ENCODE measurements around the gene TEPSIN. TPM values are rescaled to one million over a fixed set of nuclear protein-coding genes. Genes with fewer than 3 reads are reported as not detected.

Gene TEPSIN
- polyA plus RNA-seq, 1 donor (not counting 4 experiments of a cell fraction or from before 2014, with no cell fraction given) = 7.1 TPM

DNA sequence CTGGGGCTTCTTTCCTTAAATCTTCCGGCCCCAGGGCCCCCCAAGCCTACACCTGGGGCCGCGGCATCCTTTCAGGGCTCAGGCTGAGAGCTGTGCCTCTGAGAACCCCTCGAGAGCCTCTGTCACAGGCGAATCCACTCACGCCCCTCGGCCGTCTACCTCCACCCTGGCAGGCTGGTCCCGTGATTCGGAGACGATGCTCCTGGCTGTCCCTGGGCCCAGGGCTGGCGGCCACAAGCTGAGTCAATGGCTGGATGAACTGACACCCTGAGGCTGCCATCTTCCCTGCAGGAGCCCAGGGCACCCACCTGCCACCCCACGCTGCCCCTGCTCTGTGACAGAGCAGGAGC lies 4.4 kb downstream of the TEPSIN start:
- Histone ChIP-seq H3K36me3 (ENCODE audit: control insufficient read depth in 2 of 2, extremely low read depth in 1 of 2, insufficient read depth in 2 of 2, low read length in 2 of 2) (peaks cover 5 to 24% of the 10 kb centered on the region in 2 experiments), H3K4me3 (ENCODE audit: control insufficient read depth in 2 of 3, extremely low read depth in 1 of 3, insufficient read depth in 2 of 3, low read depth in 1 of 3, low read length in 3 of 3) (no peak overlapping the region), H3K4me1 (ENCODE audit: control insufficient read depth, extremely low read depth, insufficient read depth, low read length) (peaks cover 7% of the 10 kb centered on the region), H3K9ac (ENCODE audit: control insufficient read depth, extremely low read depth, insufficient read depth, low read length) (no peak overlapping the region), H3K27ac (ENCODE audit: control insufficient read depth, insufficient read depth, low read length) (no peak overlapping the region), H3K9me1 (ENCODE audit: control insufficient read depth, extremely low read depth, insufficient read depth, low read length) (no peaks in the 10 kb centered on the region), H3K27me3 (ENCODE audit: control insufficient read depth, extremely low read depth, insufficient read depth, low read length) (no peaks in the 10 kb centered on the region), H3K9me3 (ENCODE audit: control insufficient read depth, low read depth, low read length) (no peaks in the 10 kb centered on the region), H4K20me1 (ENCODE audit: control insufficient read depth, extremely low read depth, insufficient read depth, low read length) (no peaks in the 10 kb centered on the region), H2AFZ (ENCODE audit: control insufficient read depth, low read length) (no peak overlapping the region), H3K79me2 (ENCODE audit: control insufficient read depth, insufficient read depth, low read length) (peaks cover 16% of the 10 kb centered on the region), H3K4me2 (ENCODE audit: control insufficient read depth, extremely low read depth, insufficient read depth, low read depth, low read length) (no peak overlapping the region)
- TF ChIP-seq, protein P1, sequence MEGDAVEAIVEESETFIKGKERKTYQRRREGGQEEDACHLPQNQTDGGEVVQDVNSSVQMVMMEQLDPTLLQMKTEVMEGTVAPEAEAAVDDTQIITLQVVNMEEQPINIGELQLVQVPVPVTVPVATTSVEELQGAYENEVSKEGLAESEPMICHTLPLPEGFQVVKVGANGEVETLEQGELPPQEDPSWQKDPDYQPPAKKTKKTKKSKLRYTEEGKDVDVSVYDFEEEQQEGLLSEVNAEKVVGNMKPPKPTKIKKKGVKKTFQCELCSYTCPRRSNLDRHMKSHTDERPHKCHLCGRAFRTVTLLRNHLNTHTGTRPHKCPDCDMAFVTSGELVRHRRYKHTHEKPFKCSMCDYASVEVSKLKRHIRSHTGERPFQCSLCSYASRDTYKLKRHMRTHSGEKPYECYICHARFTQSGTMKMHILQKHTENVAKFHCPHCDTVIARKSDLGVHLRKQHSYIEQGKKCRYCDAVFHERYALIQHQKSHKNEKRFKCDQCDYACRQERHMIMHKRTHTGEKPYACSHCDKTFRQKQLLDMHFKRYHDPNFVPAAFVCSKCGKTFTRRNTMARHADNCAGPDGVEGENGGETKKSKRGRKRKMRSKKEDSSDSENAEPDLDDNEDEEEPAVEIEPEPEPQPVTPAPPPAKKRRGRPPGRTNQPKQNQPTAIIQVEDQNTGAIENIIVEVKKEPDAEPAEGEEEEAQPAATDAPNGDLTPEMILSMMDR (optimal IDR thresholded peaks at IDR 0.05 in 1 of 3, IDR thresholded peaks at IDR 0.05 in 1 of 3, conservative IDR thresholded peaks at IDR 0.05 in 1 of 3; ENCODE audit: extremely low read depth in 1 of 3, insufficient read depth in 2 of 3, low read length in 3 of 3) = no peak
- no peak for TF ChIP-seq EZH2 (IDR thresholded peaks at IDR 0.05; ENCODE audit: low read length)
- FAIRE-seq = no peak
- dilution Hi-C loops (cut with MboI; ENCODE audit: extremely low pct_ligation_motif_present, low sequenced_read_pairs) = no loop called here
- no peak for DNase-seq (ENCODE audit: low read depth, low spot score)

DNA sequence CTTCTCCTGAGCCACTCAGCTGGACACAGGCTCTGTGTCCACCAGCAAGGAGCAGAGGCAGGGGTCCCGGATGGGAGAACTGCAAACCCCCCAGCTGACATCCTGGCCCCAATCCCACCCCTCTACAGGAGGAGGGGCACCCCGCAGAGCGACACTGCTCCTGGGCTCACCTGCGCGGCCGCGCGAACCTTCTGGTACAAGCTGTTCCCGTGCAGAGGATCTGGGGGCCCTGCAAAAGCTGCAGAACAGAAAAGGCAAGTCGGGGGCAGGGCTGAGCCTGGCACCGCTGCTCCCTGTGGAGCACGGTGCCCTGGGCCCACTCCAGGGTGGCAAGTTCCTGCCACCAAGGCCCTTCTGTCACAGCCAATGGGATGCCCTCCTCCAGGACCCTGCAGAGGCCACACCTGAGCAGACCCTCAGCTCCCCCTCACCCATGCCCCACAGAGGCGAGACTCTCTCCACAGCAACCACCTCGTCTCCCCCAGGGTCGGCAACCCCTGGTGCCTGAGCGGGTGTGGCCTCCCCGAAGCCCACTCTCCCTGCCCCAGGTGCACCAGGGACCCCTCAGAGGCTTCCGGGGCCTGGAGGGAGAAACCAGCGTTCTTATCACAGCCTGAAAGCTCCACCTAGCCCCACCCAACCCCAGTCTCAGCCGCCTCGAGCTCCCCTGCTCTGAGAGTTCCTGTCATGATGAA lies 4.9 kb downstream of the TEPSIN start:
- Histone ChIP-seq H2AFZ (ENCODE audit: control insufficient read depth, low read length) (no peak overlapping the region), H3K36me3 (ENCODE audit: control insufficient read depth in 2 of 2, extremely low read depth in 1 of 2, insufficient read depth in 2 of 2, low read length in 2 of 2) (peaks cover 5 to 25% of the 10 kb centered on the region in 2 experiments), H3K27ac (ENCODE audit: control insufficient read depth, insufficient read depth, low read length) (no peak overlapping the region), H3K9me3 (ENCODE audit: control insufficient read depth, low read depth, low read length) (no peaks in the 10 kb centered on the region), H3K27me3 (ENCODE audit: control insufficient read depth, extremely low read depth, insufficient read depth, low read length) (no peaks in the 10 kb centered on the region), H3K4me3 (ENCODE audit: control insufficient read depth in 2 of 3, extremely low read depth in 1 of 3, insufficient read depth in 2 of 3, low read depth in 1 of 3, low read length in 3 of 3) (no peak overlapping the region), H3K79me2 (ENCODE audit: control insufficient read depth, insufficient read depth, low read length) (peaks cover 14% of the 10 kb centered on the region), H3K9me1 (ENCODE audit: control insufficient read depth, extremely low read depth, insufficient read depth, low read length) (no peaks in the 10 kb centered on the region), H3K4me2 (ENCODE audit: control insufficient read depth, extremely low read depth, insufficient read depth, low read depth, low read length) (no peak overlapping the region), H3K9ac (ENCODE audit: control insufficient read depth, extremely low read depth, insufficient read depth, low read length) (no peak overlapping the region), H3K4me1 (ENCODE audit: control insufficient read depth, extremely low read depth, insufficient read depth, low read length) (peaks cover 7% of the 10 kb centered on the region), H4K20me1 (ENCODE audit: control insufficient read depth, extremely low read depth, insufficient read depth, low read length) (no peaks in the 10 kb centered on the region)
- TF ChIP-seq, protein P1 (optimal IDR thresholded peaks at IDR 0.05 in 1 of 3, IDR thresholded peaks at IDR 0.05 in 1 of 3, conservative IDR thresholded peaks at IDR 0.05 in 1 of 3; ENCODE audit: extremely low read depth in 1 of 3, insufficient read depth in 2 of 3, low read length in 3 of 3) = no peak
- TF ChIP-seq EZH2 (IDR thresholded peaks at IDR 0.05; ENCODE audit: low read length) = no peak
- no peak for DNase-seq (ENCODE audit: low read depth, low spot score)
- no peak for FAIRE-seq
- dilution Hi-C loops (cut with MboI; ENCODE audit: extremely low pct_ligation_motif_present, low sequenced_read_pairs) = no loop called here
